Mucosa of rectum (tissue), 2 donors: Measurements from ENCODE around the gene NEURL3.

Source experiments
- H3K27ac ChIP-seq, 2 donors: one replicate each; pipeline ENCODE4 v1.7.0; 2013; ENCODE audit warnings: inconsistent platforms in 2 of 2, low read depth in 2 of 2, low read length in 2 of 2
- H3K27me3 ChIP-seq, 2 donors: one replicate each; pipeline ENCODE4 v1.7.0; 2013; ENCODE audit warnings: low read length in 2 of 2; ENCODE audit not compliant: control insufficient read depth in 2 of 2, insufficient read depth in 2 of 2
- H3K36me3 ChIP-seq, 2 donors: one replicate each; pipeline ENCODE4 v1.7.0; 2013; ENCODE audit warnings: low read length in 2 of 2; ENCODE audit not compliant: control insufficient read depth in 2 of 2, insufficient read depth in 2 of 2
- H3K4me1 ChIP-seq, 2 donors: one replicate each; pipeline ENCODE4 v1.7.0; 2013; ENCODE audit warnings: low read length in 2 of 2, mild to moderate bottlenecking in 1 of 2; ENCODE audit not compliant: control insufficient read depth in 2 of 2, insufficient read depth in 2 of 2
- H3K4me3 ChIP-seq, 2 donors: one replicate each; pipeline ENCODE4 v1.7.0; 2013; ENCODE audit warnings: low read length in 2 of 2
- H3K9ac ChIP-seq, 2 donors: one replicate each; pipeline ENCODE4 v1.7.0; 2013; ENCODE audit warnings: low read length in 2 of 2, low read depth in 1 of 2, mild to moderate bottlenecking in 1 of 2
- H3K9me3 ChIP-seq, 2 donors: one replicate each; pipeline ENCODE4 v1.7.0; 2013; ENCODE audit warnings: low read length in 2 of 2; ENCODE audit not compliant: control insufficient read depth in 2 of 2
- donor health status: healthy.
- donor health status: Normal muscosa, but diverticular disease.

NEURL3 gene

DNA sequence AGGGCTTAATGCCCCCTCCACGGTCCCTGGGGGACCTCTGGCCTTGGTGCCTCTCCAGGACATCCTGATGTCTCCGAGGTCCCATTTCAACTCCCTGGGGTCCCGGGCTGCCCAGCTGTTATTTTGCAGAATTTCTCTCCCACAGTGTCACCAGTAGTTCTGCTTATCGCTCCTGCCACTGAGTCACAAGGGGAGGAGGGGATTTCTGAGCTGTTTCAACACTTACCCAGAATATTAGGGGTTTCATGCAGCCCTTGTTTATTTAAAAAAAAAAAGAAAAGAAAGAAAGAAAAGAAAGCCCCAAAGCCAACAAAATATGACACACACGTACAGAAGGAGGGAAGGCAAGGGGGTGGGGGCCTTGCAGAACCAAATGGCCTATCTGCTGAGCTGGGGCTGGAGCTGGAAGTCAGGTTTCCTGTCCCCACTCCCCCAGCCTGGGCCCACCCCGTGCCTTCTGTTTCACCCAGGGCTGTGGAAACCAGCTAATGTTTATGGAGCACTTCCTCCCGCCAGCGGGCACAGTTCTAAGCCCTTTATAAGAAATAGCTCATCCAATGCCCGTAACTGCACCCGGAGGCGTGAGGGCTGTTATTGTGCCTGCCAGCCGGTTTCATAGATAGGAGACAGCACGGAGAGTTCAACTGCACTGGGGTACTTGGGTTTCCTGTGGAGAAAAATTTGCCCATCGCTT, 23.0 kb upstream of the NEURL3 start:
- peak overlapping the region; percentile 41 to 68 for H3K27ac ChIP-seq
- H3K4me1 ChIP-seq = peaks cover 18 to 32% of the 10 kb centered on the region in 2 donors
- H3K27me3 ChIP-seq = no peaks in the 10 kb centered on the region
- H3K9ac ChIP-seq = peak overlapping the region; percentile 26 to 33
- peak overlapping the region in 1 of 2 donors; percentile 55 for H3K4me3 ChIP-seq
- no peaks in the 10 kb centered on the region for H3K36me3 ChIP-seq
- no peaks in the 10 kb centered on the region for H3K9me3 ChIP-seq

DNA sequence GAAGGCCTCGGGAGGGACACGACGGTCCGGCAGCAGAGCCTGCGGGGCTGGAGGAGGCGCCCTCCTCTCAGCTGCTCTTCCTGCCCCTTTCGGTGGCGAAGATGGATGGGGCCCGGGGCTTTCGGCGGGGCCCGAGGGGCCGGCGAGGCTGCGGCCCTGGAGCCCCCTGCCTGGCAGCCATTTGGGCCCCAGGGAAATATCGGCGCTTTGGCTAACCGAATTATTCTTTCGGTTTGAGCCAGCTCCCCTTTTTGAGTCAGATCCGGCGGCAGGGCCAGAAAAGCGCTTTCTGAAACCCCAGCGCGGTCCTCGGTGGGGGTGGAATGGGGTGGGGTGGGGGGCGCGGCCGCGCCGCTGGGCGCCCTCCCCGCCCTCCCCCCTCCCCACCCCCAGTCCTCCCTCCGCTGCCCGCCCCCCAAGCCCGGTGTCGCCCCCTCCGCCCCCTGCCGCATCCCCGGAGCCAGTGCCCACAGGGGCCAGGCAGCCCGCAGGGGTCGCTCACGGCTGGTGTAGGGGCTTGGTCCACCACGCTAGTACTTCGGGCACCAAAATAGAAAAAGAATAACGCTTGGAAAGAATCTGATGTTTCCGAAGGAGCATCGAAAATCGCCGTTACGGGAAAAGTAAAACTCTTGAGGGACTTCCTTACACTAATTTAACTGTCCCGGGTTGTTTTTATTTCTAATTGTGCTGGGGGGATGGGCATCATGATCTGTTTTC, 22.3 kb upstream of the NEURL3 start:
- Histone ChIP-seq H3K4me1 (peaks cover 11 to 25% of the 10 kb centered on the region in 2 donors), H3K27me3 (no peaks in the 10 kb centered on the region), H3K9ac (peak overlapping the region; percentile 33 to 74), H3K36me3 (no peaks in the 10 kb centered on the region), H3K4me3 (peak overlapping the region; percentile 7 to 56), H3K27ac (peak overlapping the region; percentile 38 to 76), H3K9me3 (no peaks in the 10 kb centered on the region)

DNA sequence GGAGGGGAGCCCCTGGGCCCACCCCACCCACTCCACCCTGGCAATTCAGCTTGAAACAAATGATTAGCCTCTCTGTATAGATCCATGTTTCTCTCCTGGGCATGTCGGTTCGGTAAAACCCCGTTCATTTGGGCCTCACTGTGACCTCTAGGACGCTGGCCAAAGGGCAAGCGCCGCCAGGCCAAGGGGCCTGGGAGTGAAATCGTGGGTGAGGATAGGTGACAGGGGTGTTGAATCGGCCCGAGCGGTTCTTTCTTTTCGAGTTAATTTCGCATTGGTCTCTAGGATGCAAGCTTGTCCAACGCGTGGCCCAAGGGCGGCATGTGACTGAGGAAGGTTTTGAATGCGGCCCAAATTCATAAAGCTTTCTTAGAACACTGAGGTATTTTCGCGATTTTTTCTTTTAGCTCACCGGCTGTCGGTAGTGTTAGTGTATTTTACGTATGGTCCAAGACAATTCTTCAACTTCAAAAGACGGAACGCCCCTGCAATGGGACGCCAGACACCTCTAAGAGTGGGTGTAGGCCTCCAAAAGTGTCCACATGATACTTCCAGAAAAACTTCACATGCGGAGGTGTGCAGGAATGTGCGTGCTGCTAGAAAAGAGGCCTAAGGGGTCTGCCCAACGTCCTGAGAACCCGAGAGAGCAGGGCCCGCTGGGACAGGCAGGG, 21.6 kb upstream of the NEURL3 start:
- peak overlapping the region; percentile 7 to 56 for H3K4me3 ChIP-seq

DNA sequence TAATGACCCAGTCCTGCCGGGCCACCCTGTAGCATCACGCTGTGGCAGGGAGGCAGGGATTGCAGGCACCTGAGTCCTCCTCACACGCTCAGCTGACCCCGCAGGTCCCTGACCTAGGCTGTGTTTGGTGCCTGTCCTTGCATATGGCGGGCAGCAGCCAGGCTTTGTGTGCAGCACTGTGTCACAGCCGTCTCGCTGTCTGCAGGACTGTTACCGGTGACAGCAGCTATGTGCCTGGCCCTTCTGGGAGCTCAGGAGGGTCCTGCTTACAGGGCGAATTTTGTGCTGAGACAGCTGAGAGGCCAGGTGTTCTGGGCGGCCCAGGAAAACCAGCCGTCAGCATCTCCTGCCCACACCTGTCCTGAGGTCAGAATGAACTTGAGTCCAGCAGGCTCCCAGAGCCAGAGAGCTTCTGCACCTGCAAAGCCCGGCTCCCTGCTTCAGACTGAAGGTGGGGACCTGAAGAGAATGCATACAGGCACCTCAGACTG, 21.0 kb upstream of the NEURL3 start:
- no peak overlapping the region for H3K27ac ChIP-seq
- no peaks in the 10 kb centered on the region for H3K27me3 ChIP-seq
- H3K9ac ChIP-seq = no peak overlapping the region
- no peaks in the 10 kb centered on the region for H3K9me3 ChIP-seq
- H3K4me3 ChIP-seq = no peak overlapping the region
- no peaks in the 10 kb centered on the region for H3K36me3 ChIP-seq
- H3K4me1 ChIP-seq = peaks cover 0 to 12% of the 10 kb centered on the region in 2 donors

More for the DNA sequence above, 21.6 kb upstream of the NEURL3 start:
- H3K27me3 ChIP-seq = no peaks in the 10 kb centered on the region
- peak overlapping the region in 1 of 2 donors; percentile 76 for H3K27ac ChIP-seq
- H3K9me3 ChIP-seq = no peaks in the 10 kb centered on the region
- H3K36me3 ChIP-seq = no peaks in the 10 kb centered on the region
- H3K4me1 ChIP-seq = peaks cover 5 to 18% of the 10 kb centered on the region in 2 donors
- peak overlapping the region; percentile 14 to 74 for H3K9ac ChIP-seq

DNA sequence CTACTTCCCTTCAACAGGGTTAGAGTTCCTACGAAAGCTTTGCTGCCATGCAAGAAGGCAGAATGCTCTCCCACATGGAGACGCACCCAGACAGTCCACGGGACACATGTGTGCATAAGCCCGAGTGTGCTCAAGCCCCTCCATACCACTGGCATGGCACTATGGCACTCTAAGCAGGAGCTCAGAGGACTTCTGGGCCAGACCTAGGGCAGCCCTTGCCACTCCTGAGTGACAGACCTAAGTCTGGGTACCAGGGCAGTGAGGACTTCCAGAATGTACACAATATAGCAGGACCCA, 20.0 kb upstream of the NEURL3 start:
- H3K27me3 ChIP-seq = no peaks in the 10 kb centered on the region
- no peak overlapping the region for H3K9ac ChIP-seq
- H3K36me3 ChIP-seq = no peaks in the 10 kb centered on the region
- no peak overlapping the region for H3K27ac ChIP-seq
- peaks cover 0 to 11% of the 10 kb centered on the region in 2 donors for H3K4me1 ChIP-seq
- no peaks in the 10 kb centered on the region for H3K9me3 ChIP-seq
- H3K4me3 ChIP-seq = no peak overlapping the region

DNA sequence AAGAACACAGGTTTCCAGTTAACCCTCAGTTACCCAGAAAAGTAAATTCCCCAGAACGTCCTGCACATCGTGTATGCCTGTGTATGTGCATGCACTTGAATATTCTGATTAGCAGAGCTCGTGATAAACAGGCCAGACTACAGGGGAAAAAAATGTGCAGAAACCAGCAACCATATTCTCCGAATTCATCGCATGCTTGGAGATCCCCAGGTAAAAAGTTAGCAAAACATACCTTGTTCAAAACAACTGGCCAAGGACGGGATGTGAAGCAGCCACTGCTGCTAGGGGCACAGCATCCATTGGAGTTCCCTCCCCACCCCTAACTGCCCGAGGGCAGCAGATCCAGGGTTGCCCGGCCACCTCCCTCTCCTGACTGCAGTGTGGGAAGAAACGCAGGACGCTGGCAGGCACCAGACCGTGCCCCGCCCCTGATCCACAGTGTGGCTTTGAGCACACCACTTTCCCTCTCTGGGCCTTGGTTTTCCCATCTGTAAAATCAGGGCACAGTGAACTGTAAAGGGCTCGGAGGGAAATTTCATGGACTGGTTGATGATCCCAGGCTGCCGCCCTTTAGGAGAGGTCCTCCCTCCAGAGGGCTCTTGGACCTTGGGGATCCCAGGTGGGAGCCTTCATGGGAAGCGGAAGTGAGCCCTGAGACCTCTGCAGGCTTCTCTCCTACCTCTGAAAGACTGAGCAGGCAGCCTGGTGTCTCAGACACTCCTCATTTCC, 19.5 kb upstream of the NEURL3 start:
- no peak overlapping the region for H3K4me3 ChIP-seq
- peaks cover 0 to 11% of the 10 kb centered on the region in 2 donors for H3K4me1 ChIP-seq

DNA sequence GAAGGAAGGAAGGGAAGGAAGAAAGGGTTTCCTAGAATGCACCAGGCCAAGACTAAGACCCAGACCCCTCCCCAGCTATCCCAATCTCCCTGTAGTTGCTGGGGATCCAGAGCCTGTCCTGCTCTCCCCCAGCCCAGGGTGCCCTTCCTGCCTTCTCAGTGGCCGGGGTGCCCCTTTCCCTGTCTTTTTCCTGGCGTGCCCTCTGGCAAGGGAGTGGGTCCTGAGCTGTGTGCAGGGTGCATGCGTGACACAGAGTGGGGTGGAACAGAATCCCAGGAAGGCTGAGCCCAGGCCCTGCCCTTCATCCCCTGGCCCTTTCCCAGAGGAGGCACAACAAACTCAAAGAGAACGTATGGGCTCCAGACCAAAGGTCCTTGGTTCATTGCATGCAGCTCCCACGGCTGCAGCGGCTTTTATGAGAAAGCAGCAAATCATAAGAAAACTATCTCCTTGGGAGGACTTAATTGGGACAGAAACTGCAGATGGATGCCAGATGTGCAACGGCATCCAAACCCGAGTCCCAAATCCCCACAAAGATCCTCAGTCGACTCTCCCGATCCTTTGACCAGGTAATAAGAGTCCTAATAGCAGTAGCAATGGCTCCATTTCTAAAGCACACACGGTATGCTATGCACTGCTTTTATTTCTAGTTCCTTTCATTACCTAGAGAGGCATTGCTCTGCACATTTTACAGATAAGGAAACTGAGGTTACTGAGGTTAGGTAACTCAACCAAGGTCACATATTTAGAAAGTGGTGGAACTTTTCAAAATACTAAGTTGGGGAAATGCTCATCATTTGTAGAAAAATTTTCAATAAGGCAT, 18.7 kb upstream of the NEURL3 start:
- H3K9me3 ChIP-seq = no peaks in the 10 kb centered on the region
- H3K27ac ChIP-seq = no peak overlapping the region
- H3K9ac ChIP-seq = no peak overlapping the region
- no peaks in the 10 kb centered on the region for H3K36me3 ChIP-seq
- peaks cover 0 to 9% of the 10 kb centered on the region in 2 donors for H3K4me1 ChIP-seq
- no peak overlapping the region for H3K4me3 ChIP-seq
- no peaks in the 10 kb centered on the region for H3K27me3 ChIP-seq

More for the DNA sequence above, 19.5 kb upstream of the NEURL3 start:
- H3K27ac ChIP-seq = no peak overlapping the region
- H3K9ac ChIP-seq = no peak overlapping the region
- no peaks in the 10 kb centered on the region for H3K9me3 ChIP-seq
- no peaks in the 10 kb centered on the region for H3K36me3 ChIP-seq
- H3K27me3 ChIP-seq = no peaks in the 10 kb centered on the region

DNA sequence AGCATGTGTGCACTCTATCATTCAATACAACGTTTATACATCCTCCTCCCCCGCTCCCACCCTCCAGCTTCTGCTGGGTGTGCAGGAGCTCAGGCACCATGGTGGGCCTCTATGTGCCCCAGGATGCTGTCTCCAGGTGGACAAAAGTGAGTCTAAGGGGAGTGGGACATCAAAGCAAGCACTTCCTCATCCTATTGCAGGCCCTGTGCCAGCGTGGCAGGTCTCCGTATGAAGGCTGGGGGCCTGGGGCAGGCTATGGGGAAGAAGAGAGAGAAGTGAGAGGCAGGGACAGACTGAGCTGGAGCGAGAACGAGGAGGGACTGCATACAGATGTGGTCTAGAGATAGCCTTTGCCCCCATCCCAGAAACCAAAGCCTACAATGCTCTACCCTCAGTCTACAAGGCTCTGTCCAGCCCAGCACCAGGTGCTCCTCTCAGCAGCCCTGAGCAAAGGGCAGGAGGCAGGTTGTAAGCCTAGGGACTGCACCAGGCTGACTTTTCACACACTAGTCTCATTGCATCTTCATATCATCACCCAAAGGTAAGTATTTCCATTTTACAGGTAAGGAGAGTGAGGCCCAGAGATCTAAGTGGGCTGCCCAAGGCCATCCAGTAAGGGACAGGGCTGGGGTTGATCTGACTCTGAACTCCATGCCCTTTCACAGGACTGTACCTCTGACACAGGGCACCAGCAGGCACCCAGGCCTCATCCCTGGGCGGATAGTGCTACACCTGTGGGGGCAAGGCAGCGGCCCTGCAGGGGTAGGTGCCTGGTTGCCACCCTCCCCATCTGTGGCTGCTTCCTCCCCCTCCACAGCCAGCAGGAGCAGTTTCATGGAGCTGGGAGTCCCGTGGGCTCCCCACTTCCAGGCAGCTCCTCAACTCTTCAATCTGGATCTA, 17.4 kb upstream of the NEURL3 start:
- no peak overlapping the region for H3K9ac ChIP-seq
- H3K27ac ChIP-seq = no peak overlapping the region
- peaks cover 0 to 7% of the 10 kb centered on the region in 2 donors for H3K4me1 ChIP-seq
- H3K4me3 ChIP-seq = no peak overlapping the region
- no peaks in the 10 kb centered on the region for H3K27me3 ChIP-seq
- H3K9me3 ChIP-seq = no peaks in the 10 kb centered on the region
- H3K36me3 ChIP-seq = no peaks in the 10 kb centered on the region
